ENCODE data around the gene OPCML.

Gene OPCML

DNA sequence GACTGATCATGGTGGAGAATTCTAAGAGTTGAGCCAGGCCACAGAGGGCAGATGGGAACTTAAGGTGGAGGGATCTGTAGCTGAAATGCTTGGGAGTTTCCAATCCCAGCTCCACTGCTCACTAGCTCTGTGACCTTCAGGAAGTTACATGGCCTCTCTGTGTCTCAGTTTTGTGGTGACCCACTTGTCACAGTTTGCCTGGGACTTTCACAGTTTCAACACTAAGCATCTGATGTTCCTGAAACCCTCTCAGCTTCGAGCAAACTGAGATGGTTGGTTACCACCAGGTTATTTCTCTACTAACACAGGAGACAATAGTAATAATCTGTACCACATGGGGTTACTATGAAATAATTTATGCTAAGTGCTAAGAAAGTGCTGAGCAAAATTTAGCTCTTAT is 505.3 kb downstream of the OPCML start:
- DNase-seq (ENCODE audit: low read depth): no peak

DNA sequence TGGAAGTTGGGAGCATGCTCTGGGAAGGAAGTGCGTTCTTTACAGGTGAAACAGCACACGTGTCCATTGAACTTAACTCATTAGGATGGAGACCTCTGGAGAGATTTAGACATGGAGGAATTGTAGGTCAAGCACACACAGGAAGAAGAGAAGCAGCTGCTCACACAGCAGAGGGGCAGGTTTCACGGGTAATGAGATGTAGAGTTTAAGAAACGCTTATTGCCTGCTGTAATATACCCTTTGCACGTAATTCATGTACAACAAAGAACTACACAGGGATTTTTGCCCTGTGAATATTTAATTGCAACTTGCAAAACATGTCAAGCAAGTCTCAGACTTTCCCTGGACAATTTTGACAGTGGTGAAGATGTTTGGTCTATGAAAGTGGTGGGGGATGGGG is 508.0 kb downstream of the OPCML start:
- no peak for DNase-seq (ENCODE audit: low read depth)

DNA sequence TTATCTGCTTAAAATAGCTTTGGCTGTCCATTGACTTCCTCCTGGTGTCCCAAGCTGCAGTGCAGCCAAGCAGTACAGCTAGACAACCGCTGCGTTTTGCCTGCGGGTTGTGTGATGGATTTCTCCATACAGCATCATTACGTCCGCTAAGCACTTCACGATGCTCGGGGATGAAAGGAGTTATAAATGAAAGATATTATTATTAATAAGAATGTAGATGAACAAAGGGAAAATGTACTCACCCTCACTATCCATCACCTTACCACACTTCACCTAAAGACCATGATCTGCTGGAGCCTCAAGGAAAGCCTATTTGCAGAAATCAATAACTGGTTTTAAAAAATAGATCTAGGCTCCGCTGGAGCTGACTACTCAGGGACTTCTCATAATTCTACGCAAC is 509.1 kb downstream of the OPCML start:
- no peak for DNase-seq (ENCODE audit: low read depth)

DNA sequence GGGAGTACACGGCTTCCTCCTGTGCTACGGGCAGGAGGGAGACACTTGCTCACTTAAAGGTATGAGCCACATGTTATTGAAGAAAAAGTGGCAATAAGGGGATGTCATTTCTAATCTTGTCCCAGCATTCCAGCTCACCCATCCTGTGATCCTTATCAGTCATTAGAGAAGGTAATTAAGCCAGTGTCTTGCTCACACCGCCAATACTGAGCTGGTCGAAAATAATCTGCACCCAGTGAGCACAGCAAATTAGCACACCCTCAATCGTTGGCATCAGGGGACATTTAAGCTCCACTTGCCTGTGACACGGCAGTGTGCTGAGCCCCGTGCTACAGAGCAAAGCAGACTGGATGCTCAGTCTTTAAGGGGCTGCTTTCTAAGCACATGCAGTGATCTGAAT is 510.7 kb downstream of the OPCML start:
- DNase-seq (ENCODE audit: low read depth): no peak

DNA sequence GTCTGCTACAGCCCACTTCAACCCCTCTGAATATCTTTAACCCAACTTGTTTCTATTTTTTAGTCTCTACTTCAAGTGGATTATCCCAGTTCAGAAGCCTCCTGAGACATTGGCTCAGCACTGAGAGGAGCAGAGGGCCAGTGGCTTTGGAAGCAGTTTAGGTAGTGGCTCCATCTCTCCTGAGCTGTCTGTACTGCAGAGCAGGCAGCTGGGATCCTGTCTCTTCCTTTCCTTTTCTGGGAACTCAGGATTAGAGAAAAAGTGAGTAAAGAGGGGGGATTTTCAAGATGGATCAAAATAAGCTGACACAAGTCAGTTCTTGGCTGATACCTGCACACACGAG is 512.0 kb downstream of the OPCML start:
- no peak for DNase-seq (ENCODE audit: low read depth)

DNA sequence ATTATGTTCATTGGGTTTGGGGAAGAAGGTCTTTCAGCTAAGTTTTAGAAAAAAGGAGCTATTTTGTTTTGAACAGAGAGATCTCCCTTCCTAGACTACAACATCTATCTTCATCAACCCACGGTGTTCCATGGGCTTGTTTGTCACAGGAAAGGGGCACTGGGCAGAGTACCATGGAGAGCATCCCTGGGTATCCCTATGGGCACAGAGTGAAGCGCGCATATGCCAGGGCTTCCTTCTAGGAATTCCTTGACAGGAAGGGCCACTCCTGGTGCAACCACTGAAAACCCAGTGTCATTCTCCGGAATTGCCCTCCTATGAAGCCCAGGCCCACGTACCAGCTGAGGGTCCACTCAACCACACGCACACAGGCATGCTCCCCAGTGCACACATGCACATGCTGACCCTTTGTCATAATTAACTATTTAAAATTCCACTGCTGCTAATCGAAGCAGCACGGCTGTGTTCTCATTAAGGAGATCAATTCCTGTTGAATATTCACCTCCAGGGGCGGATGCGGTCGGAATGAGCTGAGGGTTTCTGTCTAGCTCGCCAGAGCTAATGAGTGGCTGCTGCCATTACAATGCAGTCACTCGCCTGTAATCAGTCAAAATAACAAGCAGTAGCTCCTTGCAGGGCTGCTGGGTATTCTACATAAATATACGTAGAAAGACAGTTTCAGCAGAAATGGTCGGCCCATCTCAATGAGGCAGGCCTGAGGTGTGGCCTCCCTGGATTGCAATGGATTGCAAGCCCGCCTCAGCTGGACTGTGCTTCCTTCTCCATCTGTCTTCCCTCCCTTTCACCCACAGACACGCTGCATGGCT is 512.5 kb downstream of the OPCML start:
- DNase-seq (ENCODE audit: low read depth): no peak

DNA sequence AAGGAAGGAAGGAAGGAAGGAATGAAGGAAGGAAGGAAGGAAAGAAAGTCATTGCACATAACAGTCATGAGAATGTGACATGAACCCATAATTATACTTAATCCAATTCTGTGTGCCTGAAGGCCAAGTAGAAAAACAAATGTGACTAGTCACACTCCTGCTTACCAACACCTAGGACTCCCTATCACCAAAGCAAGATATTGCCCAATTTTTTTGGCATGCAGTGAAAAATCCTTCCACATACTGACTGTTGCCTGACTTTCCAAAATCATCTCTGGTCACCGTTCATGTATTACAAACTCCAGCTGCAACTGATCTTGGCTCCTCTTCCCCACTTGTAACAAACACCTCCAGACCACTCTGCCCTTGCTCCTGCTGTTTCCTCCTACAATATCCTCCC is 516.8 kb downstream of the OPCML start:
- no peak for DNase-seq (ENCODE audit: low read depth)

DNA sequence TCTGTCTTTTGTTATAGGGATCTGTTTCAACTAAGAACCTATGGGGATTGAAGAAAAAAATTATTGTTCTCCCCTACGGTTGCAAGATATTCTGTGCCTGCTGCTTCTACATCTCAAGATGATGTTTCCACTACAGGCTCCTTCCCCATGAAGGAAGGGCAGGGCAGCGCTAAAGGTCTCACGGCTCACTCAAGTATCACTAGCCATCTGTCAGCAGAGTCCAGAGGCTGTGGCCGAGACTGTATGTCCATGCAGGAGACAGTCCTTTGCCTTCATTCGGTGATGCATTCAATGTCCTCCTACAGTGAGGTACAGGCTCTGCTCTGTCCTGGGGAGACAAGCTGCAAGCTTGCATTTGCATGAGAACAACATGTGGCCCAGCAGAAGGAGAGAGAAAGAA is 518.0 kb downstream of the OPCML start:
- DNase-seq (ENCODE audit: low read depth): no peak

DNA sequence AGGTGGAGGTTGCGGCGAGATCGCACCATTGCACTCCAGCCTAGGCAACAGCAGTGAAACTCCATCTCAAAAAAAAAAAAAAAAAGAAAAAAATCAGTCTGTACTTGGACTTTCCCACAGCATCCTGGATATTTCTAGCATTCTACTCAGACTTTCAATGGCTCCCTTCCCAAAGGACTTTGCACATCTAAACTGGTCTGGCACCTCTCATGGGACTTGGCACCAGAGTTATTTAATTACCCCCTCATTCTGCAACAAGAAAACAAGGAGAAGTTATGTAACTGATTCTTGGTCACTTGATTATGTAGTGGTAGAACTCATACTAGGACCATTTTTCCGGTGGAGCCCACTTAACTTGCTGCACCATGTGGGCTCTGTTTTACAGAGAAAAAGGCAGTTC is 519.5 kb downstream of the OPCML start:
- DNase-seq (ENCODE audit: low read depth): no peak

DNA sequence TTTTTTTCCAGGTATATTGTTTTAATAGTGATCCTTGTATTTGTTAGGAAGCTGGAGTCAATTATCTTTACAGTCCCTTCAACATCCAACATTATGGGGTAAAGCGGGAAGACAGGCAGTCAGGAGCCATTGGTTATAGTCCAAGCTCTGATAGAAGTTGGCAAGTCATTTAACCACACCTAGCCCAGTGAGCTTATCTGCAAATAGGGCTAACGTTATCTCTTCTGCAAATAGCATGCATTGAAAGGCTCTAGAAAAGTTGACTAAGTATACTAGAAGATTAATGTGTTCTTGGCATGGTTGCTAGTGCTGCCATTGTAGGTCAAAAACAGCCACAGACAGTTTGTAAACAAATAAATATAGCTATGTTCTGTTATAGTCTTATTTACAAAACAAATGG is 520.7 kb downstream of the OPCML start:
- DNase-seq (ENCODE audit: low read depth): no peak

DNA sequence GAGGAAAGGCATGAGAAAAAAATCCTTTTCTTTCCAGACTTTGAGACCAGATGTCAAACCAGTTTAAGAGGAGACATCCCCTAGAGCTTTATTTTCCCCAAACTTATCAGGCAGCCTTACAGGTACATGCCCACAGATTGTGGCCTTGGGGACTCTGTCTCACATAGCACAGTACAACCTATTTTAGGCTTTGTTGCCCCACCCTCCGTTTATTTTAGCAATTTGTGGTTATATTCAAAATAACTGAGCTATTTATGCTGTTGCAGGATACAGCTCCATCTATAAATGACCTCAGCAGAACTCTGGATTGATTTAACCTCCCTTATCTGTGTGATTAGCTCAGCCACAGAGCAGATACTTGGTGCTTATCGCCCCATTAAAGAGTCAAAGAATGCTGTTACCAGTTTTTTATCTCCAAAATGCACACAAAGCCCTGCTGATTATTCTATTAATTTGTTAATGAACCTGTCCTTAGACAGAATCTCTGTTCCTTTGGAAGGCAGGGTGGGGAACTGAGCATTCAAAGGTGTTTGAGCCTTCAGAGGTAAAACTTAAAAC is 525.2 kb downstream of the OPCML start:
- no peak for DNase-seq (ENCODE audit: low read depth)

DNA sequence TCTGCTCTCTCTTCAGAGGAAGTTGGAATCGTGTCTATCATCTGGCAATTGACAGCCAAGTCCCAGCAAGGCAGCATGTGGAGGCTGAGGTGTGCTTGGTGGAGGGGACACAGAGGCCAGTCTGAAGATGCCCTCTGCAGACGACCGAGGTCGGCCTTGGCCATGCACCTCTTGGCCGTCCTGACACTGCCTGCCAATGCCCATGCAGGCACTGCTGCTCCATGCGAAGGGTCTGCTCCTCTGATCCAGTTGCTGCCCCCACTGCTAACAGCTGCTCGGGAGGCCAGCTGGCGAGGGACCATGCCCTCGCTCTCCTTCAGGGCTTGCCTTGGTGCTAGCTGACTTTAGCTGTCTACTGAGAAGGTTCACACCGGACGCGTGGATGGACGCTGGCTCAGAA is 527.9 kb downstream of the OPCML start:
- DNase-seq (ENCODE audit: low read depth): no peak

DNA sequence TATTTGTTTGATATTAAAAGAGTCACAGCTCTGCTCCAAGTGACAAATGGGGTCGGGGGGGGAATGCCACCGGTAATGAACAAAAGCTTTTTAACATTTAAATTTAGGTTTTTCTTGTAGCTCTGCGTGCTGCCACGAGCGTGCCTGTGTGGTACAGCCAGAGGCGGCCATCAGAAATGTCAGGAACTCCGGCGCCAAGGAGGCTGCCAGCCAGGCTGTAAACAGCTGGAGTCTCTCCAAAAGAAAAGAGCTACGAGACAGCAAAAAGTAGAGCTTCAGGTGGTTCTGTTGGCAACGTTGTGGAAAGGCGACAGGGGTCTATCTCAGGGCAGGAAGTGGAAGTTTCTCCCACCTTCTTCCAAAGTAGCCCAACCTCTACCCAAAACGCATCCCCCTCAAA is 532.8 kb downstream of the OPCML start:
- DNase-seq (ENCODE audit: low read depth): no peak

DNA sequence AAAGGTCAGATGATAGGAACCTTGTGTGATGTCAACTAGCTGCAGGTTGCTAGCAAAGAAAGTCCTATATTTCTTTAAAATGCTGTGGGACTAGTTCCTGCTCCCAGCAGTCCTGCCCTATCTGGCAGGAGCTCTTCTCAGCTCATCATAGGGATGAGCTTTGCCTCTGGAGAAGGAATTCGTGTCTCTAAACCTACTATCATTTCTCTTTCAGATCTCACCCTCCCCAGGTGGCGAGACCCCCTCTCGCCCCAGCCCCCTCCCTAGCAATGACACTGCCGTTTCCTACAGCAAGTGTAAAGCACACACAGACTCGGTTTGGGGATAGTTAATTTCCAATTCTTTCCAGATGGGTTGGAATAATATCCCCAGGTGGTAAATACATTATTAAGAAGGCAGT is 533.3 kb downstream of the OPCML start:
- no peak for DNase-seq (ENCODE audit: low read depth)

DNA sequence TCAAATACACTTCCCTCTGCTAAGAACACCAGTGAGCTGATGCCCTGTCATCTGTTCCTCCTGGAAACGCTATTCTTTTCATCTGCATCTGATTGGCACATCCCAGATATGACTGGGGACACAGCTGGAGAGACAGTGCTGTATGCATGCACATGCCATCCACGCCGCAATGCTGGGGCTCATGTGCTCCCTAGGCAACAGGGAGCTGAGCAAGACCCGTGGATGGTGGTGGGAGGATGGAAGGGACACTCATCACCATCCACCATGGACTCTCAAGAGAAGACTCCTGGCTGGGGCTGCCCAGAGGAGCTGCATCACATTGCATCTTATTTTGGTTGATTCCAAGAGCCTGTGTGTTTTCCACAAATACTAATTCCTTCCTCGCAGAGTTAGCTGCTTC is 534.9 kb downstream of the OPCML start:
- DNase-seq (ENCODE audit: low read depth): no peak

DNA sequence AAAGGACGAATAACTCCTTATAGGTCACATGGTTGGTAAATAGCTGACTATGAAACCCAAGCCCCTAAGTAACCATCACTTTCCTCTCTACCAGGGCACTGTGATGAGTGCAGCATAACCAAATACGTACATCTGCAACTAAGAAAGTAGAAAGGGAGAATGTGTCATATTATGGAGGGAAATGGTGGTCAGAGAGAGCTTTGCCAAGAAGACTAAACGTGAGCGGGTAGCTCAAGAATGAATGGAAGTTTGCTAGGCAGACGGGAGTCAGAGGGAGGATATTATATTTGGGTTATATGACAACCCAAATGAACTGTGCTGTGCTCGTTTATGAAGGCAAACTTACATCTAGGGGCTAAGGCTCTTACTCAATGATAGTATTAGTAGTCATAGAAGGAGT is 537.3 kb downstream of the OPCML start:
- no peak for DNase-seq (ENCODE audit: low read depth)

DNA sequence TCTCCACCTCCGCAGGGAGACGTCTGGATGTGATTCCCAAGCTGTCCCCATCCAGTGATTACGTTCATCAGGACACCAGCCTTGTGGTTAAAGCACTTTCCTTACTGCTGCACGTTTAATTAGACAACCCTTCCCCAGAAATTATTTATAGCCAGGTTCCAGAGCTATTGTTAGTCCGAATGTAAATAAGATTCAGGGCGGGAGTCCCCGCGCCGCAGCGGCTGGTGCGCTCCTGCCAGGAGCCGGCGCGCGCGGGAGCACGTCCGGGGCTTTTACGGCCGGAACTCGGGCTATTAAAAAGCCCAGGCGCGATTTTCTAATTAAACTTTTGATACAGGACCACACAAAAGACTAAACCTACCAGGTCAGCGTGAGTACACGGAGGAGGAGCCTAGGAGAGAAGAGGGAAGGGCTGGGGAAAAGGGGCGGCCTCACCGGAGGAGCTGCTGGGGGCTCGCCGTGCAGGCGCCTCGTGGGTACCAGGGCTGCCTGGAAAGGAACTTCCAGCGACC is 538.3 kb downstream of the OPCML start:
- no peak for DNase-seq (ENCODE audit: low read depth)

DNA sequence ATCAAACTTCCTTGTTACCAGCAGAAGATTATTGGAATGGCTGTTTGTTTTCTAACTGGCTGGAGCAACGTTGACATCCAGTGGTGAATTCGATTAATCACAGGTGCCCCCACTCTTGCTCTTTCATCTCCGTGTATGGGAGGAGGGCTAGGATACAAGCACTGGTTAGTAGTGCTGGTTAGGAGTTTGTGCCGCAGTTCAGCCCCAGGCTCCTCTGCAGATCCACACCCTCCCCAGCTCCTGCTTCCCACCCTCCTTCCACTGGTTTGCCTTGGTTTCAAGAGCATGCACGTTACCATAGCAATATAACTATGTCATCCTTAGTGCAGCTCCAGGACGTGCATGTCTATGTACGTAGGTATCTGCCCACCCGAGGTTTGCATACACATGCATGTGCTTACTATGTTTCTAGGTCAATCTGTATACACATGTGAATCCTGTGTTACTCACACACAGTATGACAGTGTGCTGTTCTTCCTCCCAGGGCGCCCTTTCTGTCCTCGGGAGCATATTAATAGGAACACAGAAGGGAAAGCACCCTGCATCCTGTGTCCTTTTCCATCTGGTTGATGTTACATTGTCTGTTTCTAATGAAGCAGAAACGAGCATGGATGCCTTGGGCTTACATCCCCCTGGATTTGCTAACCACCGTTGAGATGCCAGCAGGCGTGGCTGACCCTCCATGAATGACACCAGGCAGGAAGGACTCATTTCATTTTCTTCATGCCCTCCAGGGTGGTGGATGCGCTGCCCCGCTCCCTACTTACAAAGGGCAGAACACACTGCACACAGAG is 539.3 kb downstream of the OPCML start:
- DNase-seq (ENCODE audit: low read depth): no peak

DNA sequence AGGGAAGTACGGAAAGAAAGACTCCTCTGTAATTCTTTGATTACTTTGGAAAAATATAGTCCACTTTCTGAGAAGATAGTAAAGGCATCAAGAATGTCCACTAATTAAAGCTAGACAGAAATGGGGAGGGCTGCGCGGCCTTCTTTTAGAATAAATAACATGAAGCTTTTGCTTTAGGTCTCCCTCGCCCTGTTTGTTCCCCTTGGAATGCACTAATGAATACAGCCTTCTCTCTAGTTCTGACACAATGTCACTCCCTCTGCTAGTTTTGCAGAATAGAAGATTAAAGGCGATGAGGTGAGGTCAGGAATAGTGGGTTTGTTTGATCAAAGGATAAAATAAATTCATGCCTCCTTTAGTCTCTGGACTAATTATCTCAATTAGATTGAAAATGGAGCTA is 543.9 kb downstream of the OPCML start:
- DNase-seq (ENCODE audit: low read depth): no peak

DNA sequence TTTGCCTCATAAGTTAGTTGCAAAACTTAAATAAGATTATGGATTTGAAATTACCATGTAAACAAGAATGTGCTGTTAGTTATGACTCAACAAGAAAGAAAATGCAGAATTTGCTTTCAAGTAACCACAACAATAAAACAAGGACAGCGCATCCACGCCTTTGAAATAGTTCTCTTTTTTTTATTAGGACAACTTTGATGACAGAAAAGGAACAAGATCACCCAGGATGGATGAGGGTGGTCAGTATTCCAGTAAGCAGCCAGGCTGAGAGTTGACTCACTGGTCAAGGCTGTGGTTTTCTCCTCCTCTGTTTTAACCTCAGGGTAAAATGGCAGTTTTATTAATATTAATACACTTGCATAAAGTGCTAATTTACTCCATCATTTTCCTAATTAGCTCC is 544.4 kb downstream of the OPCML start:
- peak; percentile 18 for DNase-seq (ENCODE audit: low read depth)

DNA sequence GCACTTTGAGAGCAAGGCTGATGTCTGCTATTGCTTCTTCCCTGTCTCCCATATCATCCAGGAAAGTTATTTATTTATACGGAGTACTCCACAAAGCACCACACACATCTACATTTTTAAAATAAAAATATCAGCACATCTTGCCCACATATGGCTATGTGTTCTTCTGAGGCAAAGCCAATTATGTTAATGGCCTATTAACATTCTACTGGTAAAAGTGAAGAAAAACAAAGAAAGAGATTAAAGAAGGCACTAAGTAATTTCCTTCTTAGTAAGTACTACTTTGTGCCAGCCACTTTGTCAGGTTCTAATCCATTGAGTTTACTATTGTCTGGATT is 548.7 kb downstream of the OPCML start:
- DNase-seq (ENCODE audit: low read depth): no peak

DNA sequence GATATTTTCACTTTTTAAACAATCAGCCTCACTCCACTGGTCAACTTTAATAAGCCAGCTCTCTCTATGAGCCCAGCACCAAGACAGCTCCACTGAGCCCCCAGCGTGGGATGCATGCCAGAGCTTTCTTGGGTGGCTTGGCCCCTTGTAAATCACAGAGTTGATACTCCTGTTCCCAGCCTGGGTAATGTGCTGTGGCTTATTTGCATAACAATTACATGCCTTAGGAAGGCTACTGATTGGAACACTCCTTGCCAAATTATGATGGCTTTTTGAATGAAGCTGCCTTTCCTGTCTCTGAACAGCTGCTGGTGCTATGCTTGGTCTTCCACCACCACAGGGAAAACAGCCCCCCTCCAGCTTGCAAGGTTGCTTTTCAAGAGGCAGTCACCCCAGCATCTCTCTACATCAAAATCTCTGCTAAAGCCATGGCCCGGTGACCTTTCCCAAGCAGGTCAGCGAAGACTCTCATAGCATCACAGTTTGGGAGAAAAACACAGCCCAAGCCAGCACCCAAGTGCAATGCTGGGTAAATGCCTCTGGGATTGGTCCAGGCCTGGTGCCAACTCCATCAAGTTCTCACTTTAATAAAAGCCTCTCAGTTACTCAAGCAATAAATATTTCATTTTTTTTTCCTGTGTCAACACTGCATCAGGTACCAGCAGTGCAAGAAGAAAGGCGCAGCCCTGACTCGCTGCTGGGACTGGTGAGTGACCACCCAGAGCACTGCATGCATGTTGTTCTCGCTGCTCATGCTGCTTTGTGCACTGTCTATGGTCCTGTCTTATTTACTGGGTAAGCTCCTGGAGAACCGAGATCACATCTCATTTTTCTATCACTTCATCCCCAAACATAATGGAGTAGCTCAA is 549.3 kb downstream of the OPCML start:
- DNase-seq (ENCODE audit: low read depth): no peak

All from HS-5 (cell line).